IMR-90 (cell line): ENCODE measurements around the gene MYLK4. TPM values are rescaled to one million over a fixed set of nuclear protein-coding genes. Genes with fewer than 3 reads are reported as not detected.

Experiments
- ATAC-seq: fragments of 200-7000 bp; cut with Tn5 transposase; 2 replicates; pipeline ENCODE4 v1.9.1; 2020; ENCODE audit warnings: low read depth, mild to moderate bottlenecking, moderate library complexity
- BruUV-seq: library from RNA; stranded (reverse); fragments of 400-500 nt; replicated peaks from 2 replicates; lab custom pipeline; 2021; lab: Mats Ljungman, UMichigan
- CTCF ChIA-PET: fragments of 300-600 bp; formaldehyde crosslinking; extraction: SDS; loops from one replicate; lab custom pipeline; 2021; ENCODE audit warnings: antibody characterized with exemption; lab: Yijun Ruan, JAX
- POLR2A ChIA-PET: fragments of 300-600 bp; sonication (Branson Sonifier 250); formaldehyde crosslinking; loops from one replicate; lab custom pipeline; 2022; ENCODE audit warnings: antibody characterized with exemption; ENCODE audit not compliant: unreplicated experiment; lab: Charles Lee
- DNase-seq: peaks from one replicate; pipeline ENCODE4 v3.0.0; 2013
- H2AFZ ChIP-seq: replicated peaks from 2 replicates; pipeline ENCODE3; 2013; ENCODE audit warnings: low read length, mild to moderate bottlenecking; ENCODE audit not compliant: poor library complexity
- H2AK5ac ChIP-seq: 2 replicates; pipeline ENCODE4 v1.6.1; 2013; ENCODE audit warnings: low read depth, low read length, inconsistent platforms
- H2AK9ac ChIP-seq: replicated peaks from 2 replicates; pipeline ENCODE3; 2013; ENCODE audit warnings: mild to moderate bottlenecking, low read depth, low read length, moderate library complexity; ENCODE audit not compliant: poor library complexity
- H2BK120ac ChIP-seq: 2 replicates; pipeline ENCODE4 v1.6.1; 2013; ENCODE audit warnings: low read depth, low read length, inconsistent platforms
- H2BK15ac ChIP-seq: 3 replicates; pipeline ENCODE4 v1.6.1; 2013; ENCODE audit warnings: low read depth, low read length, inconsistent platforms
- H2BK20ac ChIP-seq: 2 replicates; pipeline ENCODE4 v1.6.1; 2013; ENCODE audit warnings: low read depth, mild to moderate bottlenecking, inconsistent platforms, low read length, moderate library complexity
- H2BK5ac ChIP-seq: 2 replicates; pipeline ENCODE4 v1.6.1; 2013; ENCODE audit warnings: mild to moderate bottlenecking, low read depth, low read length, inconsistent platforms; ENCODE audit not compliant: poor library complexity, severe bottlenecking
- H3K14ac ChIP-seq: replicated peaks from 2 replicates; pipeline ENCODE4 v1.6.1; 2013; ENCODE audit warnings: low read depth, low read length, inconsistent platforms
- H3K18ac ChIP-seq: 2 replicates; pipeline ENCODE4 v1.6.1; 2013; ENCODE audit warnings: low read depth, low read length, control low read depth
- H3K23ac ChIP-seq: 2 replicates; pipeline ENCODE4 v1.6.1; 2013; ENCODE audit warnings: low read depth, low read length, inconsistent platforms
- H3K27ac ChIP-seq: 2 replicates; pipeline ENCODE4 v1.5.1; 2013; ENCODE audit warnings: mild to moderate bottlenecking, control low read depth, low read length; ENCODE audit not compliant: insufficient read depth
- H3K27me3 ChIP-seq: 2 replicates; pipeline ENCODE4 v1.6.1; 2013; ENCODE audit warnings: low read length; ENCODE audit not compliant: control insufficient read depth, insufficient read depth
- H3K36me3 ChIP-seq: 2 replicates; pipeline ENCODE4 v1.6.1; 2013; ENCODE audit warnings: low read length, mixed read lengths; ENCODE audit not compliant: control insufficient read depth, insufficient read depth
- H3K4ac ChIP-seq: 2 replicates; pipeline ENCODE4 v1.6.1; 2013; ENCODE audit warnings: low read depth, low read length, inconsistent platforms
- H3K4me1 ChIP-seq: 2 replicates; pipeline ENCODE4 v1.6.1; 2013; ENCODE audit warnings: low read length, mixed read lengths; ENCODE audit not compliant: control insufficient read depth, insufficient read depth
- H3K4me2 ChIP-seq: 2 replicates; pipeline ENCODE4 v1.6.1; 2013; ENCODE audit warnings: low read depth, mild to moderate bottlenecking, control low read depth, low read length, moderate library complexity
- H3K4me3 ChIP-seq: 2 replicates; pipeline ENCODE4 v1.5.1; 2013; ENCODE audit warnings: low read depth, mild to moderate bottlenecking, control low read depth, low read length, moderate library complexity; ENCODE audit not compliant: insufficient read depth
- H3K56ac ChIP-seq: 2 replicates; pipeline ENCODE4 v1.6.1; 2013; ENCODE audit warnings: low read length, inconsistent platforms; ENCODE audit not compliant: insufficient read depth; ENCODE audit errors: extremely low read depth
- H3K79me1 ChIP-seq, 2 experiments: 2 replicates each; pipeline ENCODE4 v1.6.1; 2013; ENCODE audit warnings: low read length in 2 of 2, inconsistent platforms in 1 of 2, low read depth in 1 of 2
- H3K9ac ChIP-seq: 2 replicates; pipeline ENCODE4 v1.6.1; 2013; ENCODE audit warnings: low read depth, low read length, control low read depth
- H3K9me1 ChIP-seq: 2 replicates; pipeline ENCODE4 v1.6.1; 2013; ENCODE audit warnings: low read length, inconsistent platforms; ENCODE audit not compliant: insufficient read depth
- H3K9me3 ChIP-seq: 2 replicates; pipeline ENCODE4 v1.6.1; 2013; ENCODE audit warnings: low read length; ENCODE audit not compliant: control insufficient read depth, insufficient read depth
- H4K20me1 ChIP-seq: 2 replicates; pipeline ENCODE4 v1.6.1; 2013; ENCODE audit warnings: low read length, inconsistent platforms; ENCODE audit not compliant: insufficient read depth
- H4K5ac ChIP-seq: 2 replicates; pipeline ENCODE4 v1.6.1; 2013; ENCODE audit warnings: mild to moderate bottlenecking, low read depth, low read length, control low read depth
- H4K8ac ChIP-seq, 2 experiments: 2 replicates each; pipeline ENCODE4 v1.6.1; 2013; ENCODE audit warnings: low read depth in 2 of 2, low read length in 2 of 2, control low read depth in 1 of 2, inconsistent platforms in 1 of 2
- H4K91ac ChIP-seq: 2 replicates; pipeline ENCODE4 v1.6.1; 2013; ENCODE audit warnings: low read depth, low read length, inconsistent platforms; ENCODE audit not compliant: insufficient read depth
- BHLHE40 ChIP-seq: fragments of 150-350 bp; IDR thresholded peaks from 2 replicates; pipeline ENCODE4 v1.6.1; 2016; ENCODE audit warnings: mild to moderate bottlenecking, low read depth, low read length
- CEBPB ChIP-seq: IDR thresholded peaks from 2 replicates; pipeline ENCODE4 v1.6.1; 2012; ENCODE audit warnings: low read depth, low read length, improper control_type of control experiment
- CHD1 ChIP-seq: IDR thresholded peaks from 2 replicates; pipeline ENCODE4 v1.6.1; 2012; ENCODE audit warnings: low read depth, low read length, improper control_type of control experiment
- FOS ChIP-seq: fragments of 150-350 bp; IDR thresholded peaks from 2 replicates; pipeline ENCODE4 v1.6.1; 2016; ENCODE audit warnings: low read depth, low read length
- MAFK ChIP-seq: IDR thresholded peaks from 2 replicates; pipeline ENCODE4 v1.6.1; 2012; ENCODE audit warnings: low read depth, low read length, improper control_type of control experiment
- MAZ ChIP-seq: IDR thresholded peaks from 2 replicates; pipeline ENCODE4 v1.6.1; 2012; ENCODE audit warnings: low read depth, mild to moderate bottlenecking, low read length, improper control_type of control experiment, moderate library complexity, borderline replicate concordance
- POLR2A ChIP-seq: IDR thresholded peaks from 2 replicates; pipeline ENCODE4 v1.6.1; 2012; ENCODE audit warnings: mild to moderate bottlenecking, low read depth, low read length
- RAD21 ChIP-seq: IDR thresholded peaks from 2 replicates; pipeline ENCODE4 v1.6.1; 2012; ENCODE audit warnings: low read length, improper control_type of control experiment
- RCOR1 ChIP-seq: IDR thresholded peaks from 2 replicates; pipeline ENCODE4 v1.6.1; 2012; ENCODE audit warnings: mild to moderate bottlenecking, low read length, improper control_type of control experiment; ENCODE audit not compliant: insufficient replicate concordance
- RFX5 ChIP-seq: IDR thresholded peaks from 2 replicates; pipeline ENCODE4 v1.8.0; 2012; ENCODE audit warnings: low read depth, mild to moderate bottlenecking, low read length, moderate library complexity
- SMC3 ChIP-seq: fragments of 150-350 bp; IDR thresholded peaks from 2 replicates; pipeline ENCODE4 v1.6.1; 2016; ENCODE audit warnings: low read depth, mild to moderate bottlenecking, antibody characterized with exemption, low read length, moderate library complexity
- WGBS, 2 experiments: methylation state at CpG; one replicate each; pipeline versions ENCODE4 v1.1.5 to v1.1.7; 2013; ENCODE audit warnings: missing lambda C conversion rate in 2 of 2; ENCODE audit not compliant: insufficient read length in 1 of 2; ENCODE audit errors: extremely low coverage in 2 of 2; 5-methylcytosine and 5-hydroxymethylcytosine counted together
- dilution Hi-C: fragments of 300-500 bp; cut with HindIII; formaldehyde crosslinking; loops from one replicate; pipeline ENCODE4 v1.14.3; 2018; ENCODE audit warnings: low sequenced_read_pairs; ENCODE audit not compliant: unreplicated experiment
- in situ Hi-C: fragments of 300-500 bp; cut with MboI; formaldehyde crosslinking; loops from 3 replicates; pipeline ENCODE4 v1.14.3; 2019; ENCODE audit warnings: low sequenced_read_pairs, inconsistent platforms, mixed read lengths
- intact Hi-C: fragments of 100-400 bp; cut with micrococcal nuclease; formaldehyde crosslinking; loops from 2 replicates; pipeline ENCODE4 v1.10.0; 2022
- polyA plus RNA-seq, 3 experiments: library from polyadenylated mRNA; depleted of rRNA; stranded (reverse); fragments of >200 nt; gene quantifications; 2 replicates each; pipeline ENCODE4 v1.2.3, GENCODE V29; 2012; ENCODE audit warnings: low replicate concordance in 1 of 3
- total RNA-seq: library from RNA; depleted of rRNA; stranded (reverse); fragments of >200 nt; gene quantifications from 2 replicates; pipeline ENCODE4 v1.2.3, GENCODE V29; 2012
- TF ChIP-seq, protein P1 (sequence below): fragments of 150-350 bp; IDR thresholded peaks from 2 replicates; pipeline ENCODE4 v1.6.1; 2016; ENCODE audit warnings: low read depth, mild to moderate bottlenecking, low read length, moderate library complexity, borderline replicate concordance
- TF ChIP-seq, protein P2 (sequence below): fragments of 150-350 bp; IDR thresholded peaks from 2 replicates; pipeline ENCODE4 v1.6.1; 2017; ENCODE audit warnings: mild to moderate bottlenecking, antibody characterized with exemption, low read length, low read depth

The MYLK4 gene
- total and polyA plus RNA-seq, 2 of the 4 experiments (the other 2 are of a cell fraction): under 0.01 to 0.07 TPM

DNA sequence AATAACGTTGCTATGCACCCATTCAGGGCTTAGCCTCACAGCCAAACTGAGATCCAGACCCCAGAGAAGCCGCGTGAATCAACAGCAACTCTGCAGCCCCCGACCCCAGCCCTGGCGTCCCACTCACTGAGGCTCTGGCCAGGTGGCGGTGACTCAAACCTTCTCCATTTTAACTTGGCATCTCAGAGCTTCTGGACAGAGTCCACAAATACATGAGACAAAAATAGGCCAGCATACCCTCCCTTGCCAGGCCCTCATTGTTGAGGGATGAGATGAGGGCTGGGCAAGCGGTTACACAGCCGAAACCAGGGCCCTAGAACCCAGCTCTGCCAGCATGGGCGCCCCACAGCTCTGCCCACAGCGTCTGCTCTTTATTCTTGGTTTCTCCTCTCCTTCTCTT is 118.4 kb downstream of the MYLK4 start:
- no peak overlapping the region for H3K4me3 ChIP-seq
- intact Hi-C loops: loop anchor here (5.0 to 10.0 kb wide), 3 partner anchors 125 to 448 kb away; no protein-coding TSS in a partner anchor
- H3K18ac ChIP-seq: peak overlapping the region; percentile 21; the same call in 1 of the 2 replicates
- H2AK9ac ChIP-seq: no peak overlapping the region
- no TSS peak for BruUV-seq
- peak overlapping the region; percentile 70 for H2AK5ac ChIP-seq
- H3K9ac ChIP-seq: no peak overlapping the region
- H2BK15ac ChIP-seq: peak overlapping the region; percentile 48; the same call in 1 of the 3 replicates
- DNase-seq (peak; percentile 46), ATAC-seq (no peak)
- no peak overlapping the region for H3K23ac ChIP-seq
- 0 out of 2 replicates have a peak overlapping the region, but pooled peaks have one; percentile 6 for H3K14ac ChIP-seq
- no peak overlapping the region; the same call in 1 of the 2 replicates for H4K91ac ChIP-seq
- H3K4ac ChIP-seq: peak overlapping the region; percentile 10; the same call in 1 of the 2 replicates
- ChIA-PET CTCF (no interaction called here), POLR2A (no interaction called here)
- peaks cover 13% of the 10 kb centered on the region for H3K9me1 ChIP-seq
- H3K56ac ChIP-seq: no peak overlapping the region
- H3K79me1 ChIP-seq: no peaks in the 10 kb centered on the region
- no peaks in the 10 kb centered on the region for H3K27me3 ChIP-seq
- in situ Hi-C loops: loop anchor here (10.0 to 25.0 kb wide), 2 partner anchors 278 to 520 kb away; no protein-coding TSS in a partner anchor
- H3K36me3 ChIP-seq: no peaks in the 10 kb centered on the region
- H3K27ac ChIP-seq: no peak overlapping the region
- H2AFZ ChIP-seq: no peak overlapping the region
- no peak for TF ChIP-seq RCOR1
- TF ChIP-seq, protein P1, sequence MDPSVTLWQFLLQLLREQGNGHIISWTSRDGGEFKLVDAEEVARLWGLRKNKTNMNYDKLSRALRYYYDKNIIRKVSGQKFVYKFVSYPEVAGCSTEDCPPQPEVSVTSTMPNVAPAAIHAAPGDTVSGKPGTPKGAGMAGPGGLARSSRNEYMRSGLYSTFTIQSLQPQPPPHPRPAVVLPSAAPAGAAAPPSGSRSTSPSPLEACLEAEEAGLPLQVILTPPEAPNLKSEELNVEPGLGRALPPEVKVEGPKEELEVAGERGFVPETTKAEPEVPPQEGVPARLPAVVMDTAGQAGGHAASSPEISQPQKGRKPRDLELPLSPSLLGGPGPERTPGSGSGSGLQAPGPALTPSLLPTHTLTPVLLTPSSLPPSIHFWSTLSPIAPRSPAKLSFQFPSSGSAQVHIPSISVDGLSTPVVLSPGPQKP: no peak
- no peak for TF ChIP-seq SMC3
- TF ChIP-seq CHD1: no peak
- TF ChIP-seq MAZ: no peak
- TF ChIP-seq, protein P2, sequence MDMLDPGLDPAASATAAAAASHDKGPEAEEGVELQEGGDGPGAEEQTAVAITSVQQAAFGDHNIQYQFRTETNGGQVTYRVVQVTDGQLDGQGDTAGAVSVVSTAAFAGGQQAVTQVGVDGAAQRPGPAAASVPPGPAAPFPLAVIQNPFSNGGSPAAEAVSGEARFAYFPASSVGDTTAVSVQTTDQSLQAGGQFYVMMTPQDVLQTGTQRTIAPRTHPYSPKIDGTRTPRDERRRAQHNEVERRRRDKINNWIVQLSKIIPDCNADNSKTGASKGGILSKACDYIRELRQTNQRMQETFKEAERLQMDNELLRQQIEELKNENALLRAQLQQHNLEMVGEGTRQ: no peak
- no peak for TF ChIP-seq FOS
- TF ChIP-seq RFX5: no peak
- no peak for TF ChIP-seq CEBPB
- TF ChIP-seq MAFK: no peak
- TF ChIP-seq RAD21: no peak
- no peak for TF ChIP-seq POLR2A
- TF ChIP-seq BHLHE40: no peak
- H2BK5ac ChIP-seq: no peak overlapping the region
- H4K20me1 ChIP-seq: 0 out of 2 replicates have a peak, but pooled peaks cover 4% of the 10 kb centered on the region
- H3K4me1 ChIP-seq: peaks cover 19% of the 10 kb centered on the region
- WGBS, 2 experiments: 63% methylated on average over 4 of the region's 10 CpGs; no CpG with 5 or more reads in 1 of the 2 experiments
- 0 out of 2 replicates have a peak overlapping the region, but pooled peaks have one; percentile 15 for H2BK20ac ChIP-seq
- H3K4me2 ChIP-seq: no peak overlapping the region
- 0 out of 2 replicates have a peak overlapping the region, but pooled peaks have one; percentile 18 for H4K5ac ChIP-seq
- H4K8ac ChIP-seq: peak overlapping the region in 1 of 2 experiments; percentile 10; a peak in 1 of 4 replicates
- H3K9me3 ChIP-seq: no peaks in the 10 kb centered on the region
- no peak overlapping the region for H2BK120ac ChIP-seq
- dilution Hi-C loops: no loop called here
